Naive thymus-derived CD4-positive, alpha-beta T cell (primary cell): ENCODE results near the gene GJA5. TPM values are rescaled to one million over a fixed set of nuclear protein-coding genes. Genes with fewer than 3 reads are reported as not detected.

Experiments
- ATAC-seq: fragments of 150-1000 bp; cut with Tn5 transposase; 2 replicates; pipeline ENCODE4 v1.10.0; 2021; ENCODE audit warnings: mild to moderate bottlenecking, moderate library complexity
- CTCF ChIA-PET: fragments of 350-600 bp; sonication (Branson Sonifier 250); formaldehyde crosslinking; loops from one replicate; lab custom pipeline; 2021; ENCODE audit warnings: antibody characterized with exemption; lab: Charles Lee
- POLR2A ChIA-PET: fragments of 350-600 bp; sonication (Branson Sonifier 250); formaldehyde crosslinking; loops from one replicate; lab custom pipeline; 2021; ENCODE audit warnings: antibody characterized with exemption, inconsistent platforms; lab: Charles Lee
- DNase-seq, 9 donors: peaks; one replicate each; pipeline versions ENCODE4 v3.0.0 to v3.0.0-alpha.2; 2020 to 2022; ENCODE audit warnings: mixed read lengths in 1 of 9
- H3K27ac ChIP-seq: one replicate; pipeline ENCODE4 v1.7.0; 2013; ENCODE audit warnings: mild to moderate bottlenecking, low read depth, low read length, moderate library complexity
- H3K27me3 ChIP-seq, 2 donors: one replicate each; pipeline ENCODE4 v1.7.0; 2013; ENCODE audit warnings: low read length in 2 of 2, mild to moderate bottlenecking in 2 of 2, moderate library complexity in 2 of 2; ENCODE audit not compliant: control insufficient read depth in 2 of 2, insufficient read depth in 2 of 2
- H3K36me3 ChIP-seq, 3 experiments: 1 replicate in 2 of 3; 2 replicates in 1 of 3; pipeline ENCODE4 v1.7.0; 2013; ENCODE audit warnings: low read length in 3 of 3, mild to moderate bottlenecking in 3 of 3, moderate library complexity in 1 of 3; ENCODE audit not compliant: insufficient read depth in 3 of 3, control insufficient read depth in 2 of 3
- H3K4me1 ChIP-seq, 2 donors: one replicate each; pipeline ENCODE4 v1.7.0; 2013; ENCODE audit warnings: low read length in 2 of 2, mild to moderate bottlenecking in 2 of 2, moderate library complexity in 1 of 2; ENCODE audit not compliant: control insufficient read depth in 2 of 2, insufficient read depth in 2 of 2
- H3K4me3 ChIP-seq: 2 replicates; pipeline ENCODE4 v1.7.0; 2013; ENCODE audit warnings: mild to moderate bottlenecking, low read length
- H3K9me3 ChIP-seq, 3 experiments: 1 replicate in 2 of 3; 2 replicates in 1 of 3; pipeline ENCODE4 v1.7.0; 2013; ENCODE audit warnings: low read length in 3 of 3; ENCODE audit not compliant: control insufficient read depth in 2 of 3
- H3K27ac Mint-ChIP-seq, 9 donors: one replicate each; pipeline ENCODE4 v1.8.0; 2020 to 2022; ENCODE audit warnings: mixed read lengths in 9 of 9, mild to moderate bottlenecking in 8 of 9, moderate library complexity in 5 of 9, inconsistent platforms in 2 of 9
- H3K27me3 Mint-ChIP-seq, 5 donors: one replicate each; pipeline ENCODE4 v1.8.0; 2021 to 2022; ENCODE audit warnings: mixed read lengths in 5 of 5, mild to moderate bottlenecking in 1 of 5
- H3K36me3 Mint-ChIP-seq, 5 donors: one replicate each; pipeline ENCODE4 v1.8.0; 2020 to 2022; ENCODE audit warnings: mixed read lengths in 5 of 5, mild to moderate bottlenecking in 3 of 5, inconsistent platforms in 1 of 5
- H3K4me1 Mint-ChIP-seq, 7 donors: one replicate each; pipeline ENCODE4 v1.8.0; 2020 to 2022; ENCODE audit warnings: mixed read lengths in 7 of 7, mild to moderate bottlenecking in 3 of 7, inconsistent platforms in 1 of 7
- H3K4me3 Mint-ChIP-seq, 10 donors: one replicate each; pipeline ENCODE4 v1.8.0; 2020 to 2022; ENCODE audit warnings: mild to moderate bottlenecking in 10 of 10, mixed read lengths in 10 of 10, moderate library complexity in 6 of 10, inconsistent platforms in 2 of 10
- H3K9me3 Mint-ChIP-seq, 11 donors: one replicate each; pipeline ENCODE4 v1.8.0; 2020 to 2022; ENCODE audit warnings: mixed read lengths in 11 of 11, mild to moderate bottlenecking in 4 of 11, inconsistent platforms in 1 of 11, moderate library complexity in 1 of 11
- intact Hi-C, 2 donors: fragments of 100-400 bp; cut with micrococcal nuclease; formaldehyde crosslinking; loops; one replicate each; pipeline ENCODE4 v1.15.1; 2023
- polyA plus RNA-seq, 2 donors: library from polyadenylated mRNA; unstranded; fragments of 300-500 nt; fragmentation: Illumina TruSeq; gene quantifications; one replicate each; pipeline ENCODE4 v1.2.3, GENCODE V29; 2021
- total RNA-seq, 6 experiments: library from RNA in 5 of 6; stranded (reverse) in 5 of 6; gene quantifications; 1 replicate in 5 of 6; 2 replicates in 1 of 6; pipeline ENCODE4 v1.2.3 and lab custom pipeline; 2021 to 2026

The GJA5 gene
- total and polyA plus RNA-seq, 7 experiments from 2014 or later, result not detected

DNA sequence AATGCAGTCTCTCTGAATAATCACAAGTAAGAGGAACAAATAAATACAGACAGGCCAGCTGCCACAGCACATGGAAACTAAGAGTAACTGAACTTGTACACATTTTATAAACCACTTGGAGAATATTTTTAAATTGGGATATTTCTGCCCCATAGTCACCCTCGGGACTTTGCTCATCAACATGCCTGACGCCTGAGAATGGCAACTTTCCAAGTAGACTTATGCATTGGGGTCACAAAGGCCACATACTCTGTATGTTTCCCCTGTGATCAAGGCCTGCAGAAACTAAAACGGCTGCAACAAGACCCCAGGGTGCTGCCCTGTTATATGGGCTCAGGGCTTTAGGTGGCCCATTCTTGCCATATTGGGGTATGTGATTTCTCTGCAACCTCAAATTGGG lies 38.3 kb upstream of the GJA5 start:
- POLR2A ChIA-PET, result no interaction called here
- Histone ChIP-seq H3K27me3 (no peaks in the 10 kb centered on the region), H3K9me3 (no peaks in the 10 kb centered on the region), H3K4me1 (no peaks in the 10 kb centered on the region), H3K36me3 (no peaks in the 10 kb centered on the region), H3K4me3 (no peak overlapping the region), H3K27ac (no peak overlapping the region)
- Mint-ChIP-seq H3K4me1 (no peaks in the 10 kb centered on the region), H3K9me3 (no peaks in the 10 kb centered on the region), H3K36me3 (no peaks in the 10 kb centered on the region), H3K27ac (no peak overlapping the region), H3K4me3 (no peak overlapping the region), H3K27me3 (peaks cover 0 to 18% (median 0%) of the 10 kb centered on the region in 5 donors)
- ATAC-seq (no peak), DNase-seq (no peak)
- intact Hi-C loops, result no loop called here
- CTCF ChIA-PET, result no interaction called here

DNA sequence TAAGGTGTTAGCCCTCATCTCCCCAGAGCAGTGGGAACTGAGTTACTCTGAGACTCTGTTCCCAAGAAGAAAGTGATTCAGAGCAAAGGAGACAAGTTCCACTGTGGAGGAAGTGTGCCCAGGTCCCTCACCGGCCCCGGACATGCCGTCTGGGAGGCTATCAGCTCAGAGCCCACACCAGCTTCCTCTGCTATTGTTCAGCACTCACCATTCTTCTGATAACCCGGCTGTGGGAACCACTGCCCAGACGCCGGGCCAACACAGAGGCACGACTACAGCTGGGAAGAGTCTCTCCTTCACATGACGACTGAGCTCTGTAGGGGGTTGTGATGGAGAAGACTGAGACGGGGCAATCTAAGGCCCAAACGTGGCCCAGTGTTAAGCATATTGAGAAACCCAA lies 34.2 kb upstream of the GJA5 start:
- Mint-ChIP-seq H3K27me3 (peaks cover 0 to 15% (median 0%) of the 10 kb centered on the region in 5 donors), H3K9me3 (no peaks in the 10 kb centered on the region), H3K36me3 (no peaks in the 10 kb centered on the region), H3K27ac (no peak overlapping the region), H3K4me3 (no peak overlapping the region), H3K4me1 (no peaks in the 10 kb centered on the region)
- Histone ChIP-seq H3K9me3 (no peaks in the 10 kb centered on the region), H3K36me3 (no peaks in the 10 kb centered on the region), H3K27me3 (no peaks in the 10 kb centered on the region), H3K27ac (no peak overlapping the region), H3K4me3 (no peak overlapping the region), H3K4me1 (no peaks in the 10 kb centered on the region)
- ChIA-PET POLR2A (no interaction called here), CTCF (no interaction called here)
- intact Hi-C loops, result no loop called here
- DNase-seq (no peak), ATAC-seq (peak; percentile 24)

- Histone ChIP-seq H3K27ac (no peak overlapping the region), H3K36me3 (no peaks in the 10 kb centered on the region), H3K27me3 (no peaks in the 10 kb centered on the region), H3K4me3 (no peak overlapping the region), H3K9me3 (no peaks in the 10 kb centered on the region), H3K4me1 (no peaks in the 10 kb centered on the region)
- DNase-seq (no peak), ATAC-seq (no peak)
- CTCF ChIA-PET, result no interaction called here
- Mint-ChIP-seq H3K36me3 (no peaks in the 10 kb centered on the region), H3K27ac (no peak overlapping the region), H3K27me3 (peaks cover 0 to 25% (median 0%) of the 10 kb centered on the region in 5 donors), H3K4me3 (no peak overlapping the region), H3K4me1 (no peaks in the 10 kb centered on the region), H3K9me3 (peaks cover 0 to 1% (median 0%) of the 10 kb centered on the region in 11 donors)
- intact Hi-C loops, result no loop called here
- POLR2A ChIA-PET, result interaction anchor here (1.4 kb wide), 1 partner anchor 11 kb away, joined by 3 read pairs; no protein-coding TSS in a partner anchor
These were observed 31.5 kb upstream of the GJA5 start for GRCh38 chr1:147791876-147792275.

DNA sequence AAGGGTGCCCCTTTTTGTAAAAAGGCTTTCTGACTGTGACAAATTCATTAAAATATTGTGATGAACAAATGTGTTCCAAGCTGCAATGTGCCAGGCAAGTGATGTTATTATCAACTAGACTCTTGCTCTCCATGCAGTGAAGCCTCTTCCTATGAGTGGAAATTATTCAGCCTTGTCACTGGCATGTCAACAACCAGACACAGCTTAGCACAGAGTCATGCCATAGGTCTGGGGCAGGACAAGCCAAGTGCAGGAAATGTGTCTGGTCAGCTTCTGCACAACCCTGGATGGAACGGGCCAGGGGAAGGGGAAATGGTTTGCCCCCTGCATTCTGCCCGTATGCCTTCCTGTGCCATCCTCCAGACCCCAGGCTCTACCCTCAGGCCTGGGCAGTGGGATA lies 27.4 kb upstream of the GJA5 start:
- no peak for ATAC-seq
- no peaks in the 10 kb centered on the region for H3K4me1 ChIP-seq
- H3K4me1 Mint-ChIP-seq, result no peaks in the 10 kb centered on the region
- no peaks in the 10 kb centered on the region for H3K9me3 ChIP-seq
- no peak overlapping the region for H3K27ac ChIP-seq
- peaks cover 0 to 24% (median 5%) of the 10 kb centered on the region in 5 donors for H3K27me3 Mint-ChIP-seq
- H3K4me3 ChIP-seq, result no peak overlapping the region
- ChIA-PET POLR2A (no interaction called here), CTCF (interaction anchor here (1.2 kb wide), 1 partner anchor 102 kb away, joined by 4 read pairs; no protein-coding TSS in a partner anchor)
- H3K9me3 Mint-ChIP-seq, result peaks cover 0 to 1% (median 0%) of the 10 kb centered on the region in 11 donors
- H3K36me3 Mint-ChIP-seq, result no peaks in the 10 kb centered on the region
- no peak overlapping the region for H3K4me3 Mint-ChIP-seq
- no peak overlapping the region for H3K27ac Mint-ChIP-seq
- peaks cover 0 to 4% of the 10 kb centered on the region in 2 donors for H3K27me3 ChIP-seq
- DNase-seq, result no peak
- H3K36me3 ChIP-seq, result no peaks in the 10 kb centered on the region
- intact Hi-C loops, result no loop called here

DNA sequence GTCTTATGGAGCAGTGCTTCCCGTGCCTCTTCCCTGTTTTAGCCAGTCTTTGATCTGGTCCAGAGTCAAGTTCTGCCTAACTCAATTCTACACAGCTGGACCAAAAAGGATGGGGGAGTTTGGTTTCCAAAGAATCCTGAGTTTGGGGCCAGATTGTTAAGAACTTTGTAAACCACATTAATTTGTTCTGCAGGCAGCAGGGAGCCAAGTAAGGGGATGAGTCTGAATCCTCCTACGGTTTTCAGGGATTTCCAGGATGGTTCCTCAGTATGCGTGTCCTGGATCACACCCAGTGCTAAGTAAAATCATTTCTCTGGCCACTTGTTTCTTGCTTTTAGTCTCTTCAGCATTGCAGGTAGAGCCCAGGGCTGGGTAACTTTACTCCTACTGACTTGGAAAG lies 26.1 kb upstream of the GJA5 start:
- H3K4me3 ChIP-seq, result no peak overlapping the region
- no peak overlapping the region for H3K27ac ChIP-seq
- Mint-ChIP-seq H3K4me3 (no peak overlapping the region), H3K27me3 (peaks cover 5 to 35% (median 5%) of the 10 kb centered on the region in 5 donors), H3K27ac (peak overlapping the region in 1 of 9 donors; percentile 13), H3K4me1 (no peaks in the 10 kb centered on the region), H3K9me3 (peaks cover 0 to 1% (median 0%) of the 10 kb centered on the region in 11 donors), H3K36me3 (no peaks in the 10 kb centered on the region)
- no peak for ATAC-seq
- no peaks in the 10 kb centered on the region for H3K9me3 ChIP-seq
- peaks cover 0 to 4% of the 10 kb centered on the region in 2 donors for H3K27me3 ChIP-seq
- DNase-seq, result no peak
- intact Hi-C loops, result no loop called here
- H3K4me1 ChIP-seq, result no peaks in the 10 kb centered on the region
- no peaks in the 10 kb centered on the region for H3K36me3 ChIP-seq
- CTCF ChIA-PET, result no interaction called here
- POLR2A ChIA-PET, result no interaction called here

- Mint-ChIP-seq H3K27me3 (peaks cover 5 to 41% (median 7%) of the 10 kb centered on the region in 5 donors), H3K27ac (no peak overlapping the region), H3K9me3 (peaks cover 0 to 1% (median 0%) of the 10 kb centered on the region in 11 donors), H3K36me3 (no peaks in the 10 kb centered on the region), H3K4me1 (no peaks in the 10 kb centered on the region), H3K4me3 (no peak overlapping the region)
- no peak for DNase-seq
- ChIA-PET POLR2A (no interaction called here), CTCF (no interaction called here)
- Histone ChIP-seq H3K27me3 (peaks cover 0 to 4% of the 10 kb centered on the region in 2 donors), H3K4me3 (no peak overlapping the region), H3K9me3 (no peaks in the 10 kb centered on the region), H3K36me3 (no peaks in the 10 kb centered on the region), H3K27ac (no peak overlapping the region), H3K4me1 (no peaks in the 10 kb centered on the region)
- intact Hi-C loops, result no loop called here
- no peak for ATAC-seq
These were observed 25.5 kb upstream of the GJA5 start for GRCh38 chr1:147785794-147786506.

DNA sequence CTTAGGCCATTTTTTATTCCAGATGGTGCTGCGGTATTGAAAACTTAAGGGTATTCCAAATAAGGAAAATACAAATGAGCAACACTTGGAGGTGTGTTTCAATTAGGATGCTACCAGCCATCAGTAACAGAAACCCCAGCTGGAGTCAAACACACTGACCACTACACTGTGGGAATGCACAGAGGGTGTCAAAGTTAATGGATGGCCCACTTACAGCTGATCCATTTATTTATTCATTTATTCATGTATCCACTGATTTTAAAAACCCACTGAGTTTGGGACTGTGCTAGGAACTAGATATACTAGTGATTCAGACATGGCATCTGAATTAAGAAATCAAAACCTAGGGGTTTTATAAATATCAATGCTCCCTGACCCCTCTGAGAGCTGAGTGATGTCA lies 24.5 kb upstream of the GJA5 start:
- Histone ChIP-seq H3K4me3 (no peak overlapping the region), H3K4me1 (no peaks in the 10 kb centered on the region), H3K27me3 (peaks cover 0 to 4% of the 10 kb centered on the region in 2 donors), H3K27ac (no peak overlapping the region), H3K9me3 (no peaks in the 10 kb centered on the region), H3K36me3 (no peaks in the 10 kb centered on the region)
- Mint-ChIP-seq H3K9me3 (peaks cover 0 to 1% (median 0%) of the 10 kb centered on the region in 11 donors), H3K27me3 (peaks cover 5 to 51% (median 11%) of the 10 kb centered on the region in 5 donors), H3K27ac (no peak overlapping the region), H3K4me3 (no peak overlapping the region), H3K4me1 (no peaks in the 10 kb centered on the region), H3K36me3 (no peaks in the 10 kb centered on the region)
- ChIA-PET POLR2A (interaction anchor here (0.6 kb wide), 1 partner anchor 17 kb away, joined by 3 read pairs; no protein-coding TSS in a partner anchor), CTCF (no interaction called here)
- DNase-seq (no peak), ATAC-seq (no peak)
- intact Hi-C loops, result no loop called here
